Muscle layer of duodenum (tissue), 2 donors: Measurements from ENCODE around the gene DTX3.
"Not testable (repeated sequence)": the region's sequence is repeated elsewhere in the genome, so short reads cannot be mapped to it uniquely, and the experiment has no call there.

Source experiments
- H3K27ac ChIP-seq: one replicate; pipeline ENCODE4 v1.7.0; 2013; ENCODE audit warnings: mild to moderate bottlenecking, low read length
- H3K27me3 ChIP-seq: one replicate; pipeline ENCODE4 v1.7.0; 2013; ENCODE audit warnings: low read depth, mild to moderate bottlenecking, control low read depth, low read length
- H3K36me3 ChIP-seq, 2 donors: one replicate each; pipeline ENCODE4 v1.7.0; 2013; ENCODE audit warnings: low read length in 2 of 2, control low read depth in 1 of 2, mild to moderate bottlenecking in 1 of 2; ENCODE audit not compliant: insufficient read depth in 2 of 2, control insufficient read depth in 1 of 2
- H3K4me1 ChIP-seq, 2 donors: one replicate each; pipeline ENCODE4 v1.7.0; 2013; ENCODE audit warnings: low read length in 2 of 2, mild to moderate bottlenecking in 2 of 2, control low read depth in 1 of 2, moderate library complexity in 1 of 2; ENCODE audit not compliant: insufficient read depth in 2 of 2, control insufficient read depth in 1 of 2
- H3K4me3 ChIP-seq, 2 donors: one replicate each; pipeline ENCODE4 v1.7.0; 2013; ENCODE audit warnings: low read length in 2 of 2, low read depth in 1 of 2, mild to moderate bottlenecking in 1 of 2
- H3K9me3 ChIP-seq, 2 donors: one replicate each; pipeline ENCODE4 v1.7.0; 2013; ENCODE audit warnings: low read length in 2 of 2, control low read depth in 1 of 2, mild to moderate bottlenecking in 1 of 2; ENCODE audit not compliant: control insufficient read depth in 1 of 2
- donor health status: healthy.

Gene DTX3

GRCh38 chr12:57629897-57630471 is 25.4 kb downstream of the DTX3 start:
- peaks cover 0 to 7% of the 10 kb centered on the region in 2 donors for H3K36me3 ChIP-seq
- H3K9me3 ChIP-seq: no peaks in the 10 kb centered on the region
- peaks cover 0 to 36% of the 10 kb centered on the region in 2 donors for H3K4me1 ChIP-seq
- H3K4me3 ChIP-seq: no peak overlapping the region
- no peak overlapping the region for H3K27ac ChIP-seq
- peaks cover 43% of the 10 kb centered on the region for H3K27me3 ChIP-seq

GRCh38 chr12:57630891-57631433 is 26.3 kb downstream of the DTX3 start:
- peaks cover 0 to 35% of the 10 kb centered on the region in 2 donors for H3K4me1 ChIP-seq
- peaks cover 0 to 2% of the 10 kb centered on the region in 2 donors for H3K36me3 ChIP-seq
- H3K27me3 ChIP-seq: peaks cover 38% of the 10 kb centered on the region
- H3K27ac ChIP-seq: no peak overlapping the region
- H3K9me3 ChIP-seq: no peaks in the 10 kb centered on the region
- H3K4me3 ChIP-seq: no peak overlapping the region

GRCh38 chr12:57631566-57632072 is 27.0 kb downstream of the DTX3 start:
- Histone ChIP-seq H3K36me3 (no peaks in the 10 kb centered on the region), H3K4me3 (peak overlapping the region in 1 of 2 donors; percentile 74), H3K27ac (no peak overlapping the region), H3K9me3 (no peaks in the 10 kb centered on the region), H3K4me1 (peaks cover 0 to 28% of the 10 kb centered on the region in 2 donors), H3K27me3 (peaks cover 32% of the 10 kb centered on the region)

- H3K27ac ChIP-seq: no peak overlapping the region
- H3K4me3 ChIP-seq: peak overlapping the region; percentile 39 to 74
- no peaks in the 10 kb centered on the region for H3K9me3 ChIP-seq
- H3K4me1 ChIP-seq: peaks cover 0 to 28% of the 10 kb centered on the region in 2 donors
- H3K27me3 ChIP-seq: peaks cover 27% of the 10 kb centered on the region
- no peaks in the 10 kb centered on the region for H3K36me3 ChIP-seq
Observed at GRCh38 chr12:57632073-57632957, 27.7 kb downstream of the DTX3 start.

- Histone ChIP-seq H3K9me3 (no peaks in the 10 kb centered on the region), H3K27me3 (peaks cover 23% of the 10 kb centered on the region), H3K4me3 (peak within 1 kb of the TSS; percentile 39 to 74), H3K4me1 (peaks cover 0 to 20% of the 10 kb centered on the region in 2 donors), H3K36me3 (no peaks in the 10 kb centered on the region), H3K27ac (no peak within 1 kb of the TSS)
Observed at GRCh38 chr12:57632958-57633840, 28.6 kb downstream of the DTX3 start, which contains the start of gene B4GALNT1. Gene B4GALNT1 (minus strand): TSS chr12:57633201. CDS start chr12:57632132, 1,069 bp downstream.

- H3K9me3 ChIP-seq, H3K27ac ChIP-seq, H3K36me3 ChIP-seq, H3K4me3 ChIP-seq, H3K27me3 ChIP-seq: not testable (repeated sequence)
- peaks cover 0 to 17% of the 10 kb centered on the region in 2 donors for H3K4me1 ChIP-seq
Observed at GRCh38 chr12:57636731-57637130, 32.1 kb downstream of the DTX3 start.

GRCh38 chr12:57637364-57637763 is 32.7 kb downstream of the DTX3 start:
- no peak overlapping the region for H3K4me3 ChIP-seq
- no peaks in the 10 kb centered on the region for H3K36me3 ChIP-seq
- H3K27me3 ChIP-seq: no peaks in the 10 kb centered on the region
- peaks cover 0 to 11% of the 10 kb centered on the region in 2 donors for H3K4me1 ChIP-seq
- H3K9me3 ChIP-seq: no peaks in the 10 kb centered on the region
- H3K27ac ChIP-seq: no peak overlapping the region

GRCh38 chr12:57638096-57638495 is 33.5 kb downstream of the DTX3 start:
- Histone ChIP-seq H3K9me3 (no peaks in the 10 kb centered on the region), H3K36me3 (no peaks in the 10 kb centered on the region), H3K27ac (no peak overlapping the region), H3K4me1 (peaks cover 0 to 5% of the 10 kb centered on the region in 2 donors), H3K27me3 (no peaks in the 10 kb centered on the region), H3K4me3 (no peak overlapping the region)

- no peaks in the 10 kb centered on the region for H3K4me1 ChIP-seq
- no peak overlapping the region for H3K27ac ChIP-seq
- H3K9me3 ChIP-seq: no peaks in the 10 kb centered on the region
- H3K27me3 ChIP-seq: no peaks in the 10 kb centered on the region
- H3K36me3 ChIP-seq: no peaks in the 10 kb centered on the region
- no peak overlapping the region for H3K4me3 ChIP-seq
Observed at GRCh38 chr12:57640175-57641042, 35.8 kb downstream of the DTX3 start.
